Mesothelial cell of epicardium (in vitro differentiated cells): ENCODE measurements around the gene PSMG3. TPM values are rescaled to one million over a fixed set of nuclear protein-coding genes. Genes with fewer than 3 reads are reported as not detected.

Source experiments
- DNase-seq, 2 experiments: peaks; one replicate each; pipeline ENCODE4 v3.0.0; 2021; ENCODE audit warnings: low spot score in 2 of 2; ENCODE audit not compliant: unreplicated experiment in 2 of 2
- H3K27ac Mint-ChIP-seq: 2 replicates; pipeline ENCODE4 v1.8.0; 2021; ENCODE audit warnings: mixed read lengths
- H3K27me3 Mint-ChIP-seq: 2 replicates; pipeline ENCODE4 v1.8.0; 2021; ENCODE audit warnings: low read depth, mixed read lengths
- H3K36me3 Mint-ChIP-seq: 2 replicates; pipeline ENCODE4 v1.8.0; 2021; ENCODE audit warnings: mixed read lengths
- H3K4me1 Mint-ChIP-seq: 2 replicates; pipeline ENCODE4 v1.8.0; 2021; ENCODE audit warnings: mixed read lengths
- H3K4me3 Mint-ChIP-seq: 2 replicates; pipeline ENCODE4 v1.8.0; 2021; ENCODE audit warnings: mild to moderate bottlenecking, moderate library complexity, mixed read lengths
- H3K9me3 Mint-ChIP-seq: 2 replicates; pipeline ENCODE4 v1.8.0; 2021; ENCODE audit warnings: mixed read lengths
- CTCF ChIP-seq: fragments of 200-600 bp; sonication (generic); IDR thresholded peaks from one replicate; pipeline ENCODE4 v1.5.0; 2021; ENCODE audit warnings: antibody characterized with exemption; ENCODE audit not compliant: unreplicated experiment
- total RNA-seq: library from RNA; stranded (reverse); gene quantifications from 3 replicates; pipeline ENCODE4 v1.2.1, GENCODE V29; 2021

Gene PSMG3
- total RNA-seq, 1 donor from 2014 or later: 31.0 TPM

GRCh38 chr7:1550005-1550845 is 19.6 kb downstream of the PSMG3 start:
- H3K4me1 Mint-ChIP-seq: peaks cover 4% of the 10 kb centered on the region
- H3K4me3 Mint-ChIP-seq: no peak overlapping the region
- H3K27me3 Mint-ChIP-seq: no peaks in the 10 kb centered on the region

GRCh38 chr7:1549357-1550004 is 20.4 kb downstream of the PSMG3 start:
- no peaks in the 10 kb centered on the region for H3K27me3 Mint-ChIP-seq
- no peak overlapping the region for H3K4me3 Mint-ChIP-seq
- DNase-seq: no peak
- no peaks in the 10 kb centered on the region for H3K36me3 Mint-ChIP-seq
- H3K9me3 Mint-ChIP-seq: no peaks in the 10 kb centered on the region
- no peaks in the 10 kb centered on the region for H3K4me1 Mint-ChIP-seq
- no peak overlapping the region for H3K27ac Mint-ChIP-seq
- no peak for TF ChIP-seq CTCF

More at GRCh38 chr7:1550005-1550845, 19.6 kb downstream of the PSMG3 start:
- TF ChIP-seq CTCF: no peak
- H3K27ac Mint-ChIP-seq: no peak overlapping the region
- no peaks in the 10 kb centered on the region for H3K9me3 Mint-ChIP-seq
- no peak for DNase-seq
- H3K36me3 Mint-ChIP-seq: no peaks in the 10 kb centered on the region

DNA sequence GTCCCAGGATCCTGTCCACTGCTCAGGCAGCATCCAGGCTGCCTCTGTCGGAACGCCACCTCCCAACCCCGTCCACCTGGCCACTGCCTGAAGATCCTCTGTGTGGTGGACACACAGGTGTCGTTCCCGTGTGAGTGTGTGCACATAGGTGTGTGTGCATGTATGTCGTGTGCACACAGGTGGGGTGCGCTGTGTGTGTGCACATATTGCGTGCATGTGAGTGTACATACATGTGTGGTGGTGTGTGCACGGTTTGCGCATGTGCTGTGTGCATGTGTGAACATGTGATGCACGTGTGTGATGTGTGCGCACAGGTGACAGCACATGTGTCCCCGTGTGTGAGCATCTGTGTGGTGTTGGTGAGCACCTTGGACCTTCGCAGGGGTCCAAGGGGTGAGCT is 20.9 kb downstream of the PSMG3 start:
- no peak overlapping the region for H3K4me3 Mint-ChIP-seq
- no peak overlapping the region for H3K27ac Mint-ChIP-seq

GRCh38 chr7:1548438-1548831 is 21.4 kb downstream of the PSMG3 start:
- DNase-seq: no peak
- TF ChIP-seq CTCF: no peak
- peak overlapping the region; percentile 14 for H3K27ac Mint-ChIP-seq
- no peaks in the 10 kb centered on the region for H3K36me3 Mint-ChIP-seq
- no peak overlapping the region for H3K4me3 Mint-ChIP-seq
- no peaks in the 10 kb centered on the region for H3K27me3 Mint-ChIP-seq
- no peaks in the 10 kb centered on the region for H3K4me1 Mint-ChIP-seq
- no peaks in the 10 kb centered on the region for H3K9me3 Mint-ChIP-seq

More for the DNA sequence above, 20.9 kb downstream of the PSMG3 start:
- no peaks in the 10 kb centered on the region for H3K27me3 Mint-ChIP-seq
- H3K36me3 Mint-ChIP-seq: no peaks in the 10 kb centered on the region
- no peaks in the 10 kb centered on the region for H3K4me1 Mint-ChIP-seq
- no peak for DNase-seq
- TF ChIP-seq CTCF: no peak
- H3K9me3 Mint-ChIP-seq: no peaks in the 10 kb centered on the region

- no peak overlapping the region for H3K27ac Mint-ChIP-seq
- no peaks in the 10 kb centered on the region for H3K27me3 Mint-ChIP-seq
- no peak for TF ChIP-seq CTCF
- no peaks in the 10 kb centered on the region for H3K9me3 Mint-ChIP-seq
- DNase-seq: no peak
- no peaks in the 10 kb centered on the region for H3K4me1 Mint-ChIP-seq
- no peak overlapping the region for H3K4me3 Mint-ChIP-seq
- peaks cover under 1% of the 10 kb centered on the region for H3K36me3 Mint-ChIP-seq
Measured at GRCh38 chr7:1547777-1548437, 21.9 kb downstream of the PSMG3 start.
